ENCODE results near the gene DDX18.

GRCh38 chr2:117812443-117812842, 2.0 kb upstream of the DDX18 start:
- TF ChIP-seq CTCF (conservative IDR thresholded peaks at IDR 0.05) (no peak), EZH2 (IDR thresholded peaks at IDR 0.05; ENCODE audit: low read depth) (no peak)

Measured in PC-9 (cell line).